ENCODE results near the gene PSTPIP2. TPM values are rescaled to one million over a fixed set of nuclear protein-coding genes. Genes with fewer than 3 reads are reported as not detected.

Gene PSTPIP2
- polyA plus RNA-seq, 2 of the 4 experiments (the other 2 are of a cell fraction): 0.10 to 0.19 TPM

- 89% methylated on average over 1 of the region's 1 CpG for WGBS (ENCODE audit: missing lambda C conversion rate)
- FAIRE-seq (no peak), ATAC-seq (no peak), DNase-seq (ENCODE audit: low read depth in 1 of 2, low spot score in 1 of 2) (no peak)
- H3K4me2 ChIP-seq: no peak overlapping the region
- no peaks in the 10 kb centered on the region for H3K9me3 ChIP-seq
- H3K4me1 ChIP-seq: no peaks in the 10 kb centered on the region
- POLR2A ChIA-PET: no interaction called here
- CTCF ChIA-PET: interaction anchor here (0.7 kb wide), 1 partner anchor 36 kb away, joined by 3 read pairs; no protein-coding TSS in a partner anchor
- H3K4me3 ChIP-seq: no peak overlapping the region
- TF ChIP-seq ELK1 (IDR thresholded peaks at IDR 0.05; ENCODE audit: low read depth, low read length): no peak
- TF ChIP-seq RARB (CRISPR knock-in tag; IDR thresholded peaks at IDR 0.05): no peak
- TF ChIP-seq ZSCAN20 (CRISPR knock-in tag; IDR thresholded peaks at IDR 0.05): no peak
- no peak for TF ChIP-seq CHD2 (IDR thresholded peaks at IDR 0.05; ENCODE audit: low read length, partially characterized antibody)
- no peak for TF ChIP-seq PHF8 (IDR thresholded peaks at IDR 0.05; ENCODE audit: borderline replicate concordance, low read depth)
- H3K27ac ChIP-seq: no peak overlapping the region
Observed at GRCh38 chr18:46080156-46080555, 8.1 kb upstream of the PSTPIP2 start.

GRCh38 chr18:46079336-46079735, 7.3 kb upstream of the PSTPIP2 start:
- H3K27ac ChIP-seq: no peak overlapping the region
- H3K4me3 ChIP-seq: no peak overlapping the region
- ChIA-PET POLR2A (no interaction called here), CTCF (no interaction called here)
- FAIRE-seq (no peak), DNase-seq (ENCODE audit: low read depth in 1 of 2, low spot score in 1 of 2) (no peak), ATAC-seq (no peak)
- H3K4me2 ChIP-seq: no peak overlapping the region
- no peaks in the 10 kb centered on the region for H3K4me1 ChIP-seq
- TF ChIP-seq ELK1 (IDR thresholded peaks at IDR 0.05; ENCODE audit: low read depth, low read length) (no peak), CEBPB (IDR thresholded peaks at IDR 0.05) (no peak), RCOR1 (IDR thresholded peaks at IDR 0.05; ENCODE audit: low read depth, low read length) (no peak)
- no peaks in the 10 kb centered on the region for H3K9me3 ChIP-seq

- POLR2A ChIA-PET: interaction anchor here (1.0 kb wide), 1 partner anchor 61 kb away, joined by 3 read pairs; no protein-coding TSS in a partner anchor
- H3K4me3 ChIP-seq: no peak overlapping the region
- 0 out of 3 replicates have a peak, but pooled peaks cover 3% of the 10 kb centered on the region for H3K4me1 ChIP-seq
- ATAC-seq: peak; percentile 55 to 81
- H3K9me3 ChIP-seq: no peaks in the 10 kb centered on the region
- no peak for FAIRE-seq
- H3K4me2 ChIP-seq: no peak overlapping the region
- peak in 1 of 2 experiments; percentile 55 for DNase-seq (ENCODE audit: low read depth in 1 of 2, low spot score in 1 of 2)
- CTCF ChIA-PET: interaction anchor here (0.6 to 2.1 kb wide), 23 partner anchors 10 to 724 kb away, joined by 3 to 10 read pairs (median 3); no protein-coding TSS in a partner anchor
- WGBS (ENCODE audit: missing lambda C conversion rate): 31% methylated on average over 9 of the region's 9 CpGs
- H3K27ac ChIP-seq: no peak overlapping the region
- TF ChIP-seq ZNF302 (CRISPR knock-in tag; IDR thresholded peaks at IDR 0.05) (no peak), KDM1A (IDR thresholded peaks at IDR 0.05; ENCODE audit: low read depth) (no peak), NR3C1 (IDR thresholded peaks at IDR 0.05) (no peak), MYC (IDR thresholded peaks at IDR 0.05; ENCODE audit: borderline replicate concordance, low read length) (no peak), E2F6 (IDR thresholded peaks at IDR 0.05; ENCODE audit: borderline replicate concordance, low read depth) (no peak), HMGXB4 (CRISPR knock-in tag; IDR thresholded peaks at IDR 0.05; ENCODE audit: borderline replicate concordance) (no peak), PHF8 (IDR thresholded peaks at IDR 0.05; ENCODE audit: borderline replicate concordance, low read depth) (no peak), USF2 (IDR thresholded peaks at IDR 0.05) (no peak), MAZ (IDR thresholded peaks at IDR 0.05; ENCODE audit: borderline replicate concordance, low read depth, low read length) (no peak), GATA3 (IDR thresholded peaks at IDR 0.05; ENCODE audit: borderline replicate concordance) (no peak), RFX5 (IDR thresholded peaks at IDR 0.05) (no peak), HDAC2 (IDR thresholded peaks at IDR 0.05) (no peak), CTCF (IDR thresholded peaks at IDR 0.05) (peak; percentile 58), RAD21 (conservative IDR thresholded peaks at IDR 0.05 in 1 of 2, IDR thresholded peaks at IDR 0.05 in 1 of 2) (peak; percentile 62 to 63), ATOH8 (CRISPR knock-in tag; IDR thresholded peaks at IDR 0.05; ENCODE audit: low read depth) (no peak), NFE2L2 (conservative IDR thresholded peaks at IDR 0.05; ENCODE audit: low read length) (no peak), NPAS2 (CRISPR knock-in tag; IDR thresholded peaks at IDR 0.05; ENCODE audit: borderline replicate concordance) (no peak)
Observed at GRCh38 chr18:46073474-46074331, 1.6 kb upstream of the PSTPIP2 start.
